Measurements from ENCODE around the gene FNDC3B. TPM values are rescaled to one million over a fixed set of nuclear protein-coding genes. Genes with fewer than 3 reads are reported as not detected.

The FNDC3B gene
- total and polyA plus RNA-seq, 4 donors: 23.3 to 74.2 (median 32.9) TPM

DNA sequence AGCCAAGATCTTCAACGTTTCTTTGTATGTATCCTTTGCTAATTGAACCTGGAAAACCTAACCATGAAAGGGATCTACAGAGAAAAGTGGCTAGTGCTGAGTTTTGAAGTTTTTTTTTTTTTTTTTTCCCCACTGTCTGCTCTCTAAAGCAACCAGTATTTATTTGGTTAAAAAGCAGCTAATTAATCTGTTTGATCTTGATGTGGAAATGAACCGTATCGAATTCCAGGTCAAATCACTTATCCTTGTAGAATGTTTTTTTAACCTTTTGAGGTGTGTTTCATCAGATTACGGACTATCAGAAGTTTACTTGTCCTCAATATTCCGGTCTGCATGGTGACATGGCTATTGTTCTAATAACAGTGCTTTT lies 117.2 kb downstream of the FNDC3B start:
- 31% methylated on average over 5 of the region's 5 CpGs for WGBS
- Histone ChIP-seq H3K4me3 (ENCODE audit: low read depth in 1 of 3, low read length in 3 of 3) (no peak overlapping the region), H3K9me3 (ENCODE audit: control insufficient read depth in 4 of 4, low read length in 3 of 4) (no peaks in the 10 kb centered on the region), H3K9ac (ENCODE audit: low read depth in 1 of 2, low read length in 2 of 2) (no peak overlapping the region), H3K4me1 (ENCODE audit: control insufficient read depth in 4 of 4, insufficient read depth in 4 of 4, low read length in 3 of 4) (peaks cover 14 to 49% (median 30%) of the 10 kb centered on the region in 4 donors), H3K36me3 (ENCODE audit: control insufficient read depth in 4 of 4, insufficient read depth in 3 of 4, low read depth in 1 of 4, low read length in 3 of 4) (peaks cover 0 to 1% (median 0%) of the 10 kb centered on the region in 4 donors), H3K27ac (ENCODE audit: low read depth in 1 of 2, low read length in 2 of 2) (peak overlapping the region; percentile 39 to 55), H3K27me3 (ENCODE audit: control insufficient read depth in 4 of 4, insufficient read depth in 4 of 4, low read length in 3 of 4) (no peaks in the 10 kb centered on the region)
- no peak for DNase-seq (ENCODE audit: low spot score)
- TF ChIP-seq, protein P1, sequence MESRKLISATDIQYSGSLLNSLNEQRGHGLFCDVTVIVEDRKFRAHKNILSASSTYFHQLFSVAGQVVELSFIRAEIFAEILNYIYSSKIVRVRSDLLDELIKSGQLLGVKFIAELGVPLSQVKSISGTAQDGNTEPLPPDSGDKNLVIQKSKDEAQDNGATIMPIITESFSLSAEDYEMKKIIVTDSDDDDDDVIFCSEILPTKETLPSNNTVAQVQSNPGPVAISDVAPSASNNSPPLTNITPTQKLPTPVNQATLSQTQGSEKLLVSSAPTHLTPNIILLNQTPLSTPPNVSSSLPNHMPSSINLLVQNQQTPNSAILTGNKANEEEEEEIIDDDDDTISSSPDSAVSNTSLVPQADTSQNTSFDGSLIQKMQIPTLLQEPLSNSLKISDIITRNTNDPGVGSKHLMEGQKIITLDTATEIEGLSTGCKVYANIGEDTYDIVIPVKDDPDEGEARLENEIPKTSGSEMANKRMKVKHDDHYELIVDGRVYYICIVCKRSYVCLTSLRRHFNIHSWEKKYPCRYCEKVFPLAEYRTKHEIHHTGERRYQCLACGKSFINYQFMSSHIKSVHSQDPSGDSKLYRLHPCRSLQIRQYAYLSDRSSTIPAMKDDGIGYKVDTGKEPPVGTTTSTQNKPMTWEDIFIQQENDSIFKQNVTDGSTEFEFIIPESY (IDR thresholded peaks at IDR 0.05): no peak
- TF ChIP-seq FOXA1 (IDR thresholded peaks at IDR 0.05) (no peak), RAD21 (IDR thresholded peaks at IDR 0.05) (no peak), EGR1 (IDR thresholded peaks at IDR 0.05; ENCODE audit: low read depth in 2 of 2) (no peak), NR2F2 (IDR thresholded peaks at IDR 0.05) (no peak), FOXA2 (IDR thresholded peaks at IDR 0.05) (no peak), YY1 (IDR thresholded peaks at IDR 0.05) (no peak), MAX (IDR thresholded peaks at IDR 0.05) (no peak), HNF4A (conservative IDR thresholded peaks at IDR 0.05) (no peak), JUND (IDR thresholded peaks at IDR 0.05) (no peak), RXRA (IDR thresholded peaks at IDR 0.05) (no peak)

DNA sequence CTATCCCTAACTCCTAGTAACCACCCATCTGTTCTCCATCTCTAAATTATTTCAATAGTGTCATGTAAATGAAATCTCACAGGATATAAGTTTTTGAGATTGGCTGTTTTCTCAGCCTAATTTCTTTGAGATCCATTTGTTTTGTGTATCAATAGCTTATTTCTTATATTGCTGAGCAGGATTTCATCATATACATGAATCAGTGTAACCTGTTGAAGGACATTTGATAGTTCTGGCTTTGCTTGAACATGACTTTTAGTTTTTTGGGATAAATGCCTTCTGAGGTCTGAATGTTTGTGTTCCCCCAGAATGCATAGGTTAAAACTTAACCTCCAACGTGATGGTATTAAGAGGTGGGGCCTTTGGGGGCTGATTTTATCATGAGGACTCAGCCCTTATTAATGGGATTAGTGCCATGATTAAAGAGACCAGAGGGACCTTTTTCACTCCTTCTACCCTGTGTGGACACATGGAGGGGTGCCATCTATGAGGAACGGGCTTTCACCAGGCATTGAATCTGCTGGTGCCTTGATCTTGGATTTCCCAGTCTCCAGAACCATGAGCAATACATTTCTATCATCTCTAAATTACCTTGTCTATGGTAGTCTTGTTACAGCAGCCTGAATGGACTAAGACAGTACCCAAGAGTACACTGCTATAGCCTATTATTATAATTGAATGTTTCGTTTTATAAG lies 118.3 kb downstream of the FNDC3B start:
- H3K27me3 ChIP-seq (ENCODE audit: control insufficient read depth in 4 of 4, insufficient read depth in 4 of 4, low read length in 3 of 4): no peaks in the 10 kb centered on the region
- 95% methylated on average over 3 of the region's 3 CpGs for WGBS
- no peaks in the 10 kb centered on the region for H3K9me3 ChIP-seq (ENCODE audit: control insufficient read depth in 4 of 4, low read length in 3 of 4)
- peaks cover 14 to 46% (median 25%) of the 10 kb centered on the region in 4 donors for H3K4me1 ChIP-seq (ENCODE audit: control insufficient read depth in 4 of 4, insufficient read depth in 4 of 4, low read length in 3 of 4)
- H3K36me3 ChIP-seq (ENCODE audit: control insufficient read depth in 4 of 4, insufficient read depth in 3 of 4, low read depth in 1 of 4, low read length in 3 of 4): peaks cover 0 to 1% (median 0%) of the 10 kb centered on the region in 4 donors
- no peak for DNase-seq (ENCODE audit: low spot score)
- no peak for TF ChIP-seq HNF4G (IDR thresholded peaks at IDR 0.05)
- no peak for TF ChIP-seq EGR1 (IDR thresholded peaks at IDR 0.05; ENCODE audit: low read depth in 2 of 2)
- TF ChIP-seq RXRA (IDR thresholded peaks at IDR 0.05): no peak
- TF ChIP-seq RAD21 (IDR thresholded peaks at IDR 0.05): no peak
- TF ChIP-seq FOXA2 (IDR thresholded peaks at IDR 0.05): no peak
- no peak for TF ChIP-seq NR2F2 (IDR thresholded peaks at IDR 0.05)
- TF ChIP-seq JUND (IDR thresholded peaks at IDR 0.05): no peak
- no peak for TF ChIP-seq YY1 (IDR thresholded peaks at IDR 0.05)
- no peak for TF ChIP-seq FOXA1 (IDR thresholded peaks at IDR 0.05)
- TF ChIP-seq, protein P2, sequence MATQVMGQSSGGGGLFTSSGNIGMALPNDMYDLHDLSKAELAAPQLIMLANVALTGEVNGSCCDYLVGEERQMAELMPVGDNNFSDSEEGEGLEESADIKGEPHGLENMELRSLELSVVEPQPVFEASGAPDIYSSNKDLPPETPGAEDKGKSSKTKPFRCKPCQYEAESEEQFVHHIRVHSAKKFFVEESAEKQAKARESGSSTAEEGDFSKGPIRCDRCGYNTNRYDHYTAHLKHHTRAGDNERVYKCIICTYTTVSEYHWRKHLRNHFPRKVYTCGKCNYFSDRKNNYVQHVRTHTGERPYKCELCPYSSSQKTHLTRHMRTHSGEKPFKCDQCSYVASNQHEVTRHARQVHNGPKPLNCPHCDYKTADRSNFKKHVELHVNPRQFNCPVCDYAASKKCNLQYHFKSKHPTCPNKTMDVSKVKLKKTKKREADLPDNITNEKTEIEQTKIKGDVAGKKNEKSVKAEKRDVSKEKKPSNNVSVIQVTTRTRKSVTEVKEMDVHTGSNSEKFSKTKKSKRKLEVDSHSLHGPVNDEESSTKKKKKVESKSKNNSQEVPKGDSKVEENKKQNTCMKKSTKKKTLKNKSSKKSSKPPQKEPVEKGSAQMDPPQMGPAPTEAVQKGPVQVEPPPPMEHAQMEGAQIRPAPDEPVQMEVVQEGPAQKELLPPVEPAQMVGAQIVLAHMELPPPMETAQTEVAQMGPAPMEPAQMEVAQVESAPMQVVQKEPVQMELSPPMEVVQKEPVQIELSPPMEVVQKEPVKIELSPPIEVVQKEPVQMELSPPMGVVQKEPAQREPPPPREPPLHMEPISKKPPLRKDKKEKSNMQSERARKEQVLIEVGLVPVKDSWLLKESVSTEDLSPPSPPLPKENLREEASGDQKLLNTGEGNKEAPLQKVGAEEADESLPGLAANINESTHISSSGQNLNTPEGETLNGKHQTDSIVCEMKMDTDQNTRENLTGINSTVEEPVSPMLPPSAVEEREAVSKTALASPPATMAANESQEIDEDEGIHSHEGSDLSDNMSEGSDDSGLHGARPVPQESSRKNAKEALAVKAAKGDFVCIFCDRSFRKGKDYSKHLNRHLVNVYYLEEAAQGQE (IDR thresholded peaks at IDR 0.05): no peak
- TF ChIP-seq SP1 (IDR thresholded peaks at IDR 0.05): no peak
- no peak for TF ChIP-seq HNF4A (conservative IDR thresholded peaks at IDR 0.05)
- TF ChIP-seq, protein P1 (IDR thresholded peaks at IDR 0.05): no peak
- no peak for TF ChIP-seq GABPA (IDR thresholded peaks at IDR 0.05 in 1 of 2, conservative IDR thresholded peaks at IDR 0.05 in 1 of 2)
- H3K4me3 ChIP-seq (ENCODE audit: low read depth in 1 of 3, low read length in 3 of 3): no peak overlapping the region
- H3K9ac ChIP-seq (ENCODE audit: low read depth in 1 of 2, low read length in 2 of 2): no peak overlapping the region
- no peak overlapping the region for H3K27ac ChIP-seq (ENCODE audit: low read depth in 1 of 2, low read length in 2 of 2)

All from liver (tissue), 9 donors.